Fibroblast of villous mesenchyme (primary cell): ENCODE results near the gene CHTF8. TPM values are rescaled to one million over a fixed set of nuclear protein-coding genes. Genes with fewer than 3 reads are reported as not detected.

Experiments
- DNase-seq: peaks from one replicate; pipeline ENCODE4 v3.0.0-alpha.2; 2010; ENCODE audit warnings: low read depth
- H3K4me3 ChIP-seq: 2 replicates; pipeline ENCODE4 v1.5.1; 2011; ENCODE audit warnings: low read depth, mild to moderate bottlenecking, low read length
- CTCF ChIP-seq: IDR thresholded peaks from 2 replicates; pipeline ENCODE4 v1.5.1; 2012; ENCODE audit warnings: low read depth, mild to moderate bottlenecking, low read length; ENCODE audit not compliant: insufficient read depth
- small RNA-seq: library from RNA; depleted of rRNA; stranded (forward); fragments of <200 nt; gene quantifications from one replicate; pipeline ENCODE3, GENCODE V24; 2012
- total RNA-seq: library from RNA; depleted of rRNA; stranded (reverse); fragments of >200 nt; gene quantifications from 2 replicates; pipeline ENCODE4 v1.2.3, GENCODE V29; 2012

The CHTF8 gene
- total RNA-seq, 1 donor, result 65.2 TPM

- TF ChIP-seq CTCF, result no peak
- H3K4me3 ChIP-seq, result no peak overlapping the region
Measured at GRCh38 chr16:69071036-69071435, 61.4 kb downstream of the CHTF8 start.

GRCh38 chr16:69069504-69069903 is 62.9 kb downstream of the CHTF8 start:
- H3K4me3 ChIP-seq, result no peak overlapping the region
- TF ChIP-seq CTCF, result no peak
- no peak for DNase-seq

More at GRCh38 chr16:69071036-69071435, 61.4 kb downstream of the CHTF8 start:
- DNase-seq, result no peak

Small RNA genes lying within 50 kb of the gene (small RNA-seq; reads per million reads assigned to genes)
- gene RNU6-22P, result 0.94 reads per million, percentile 7 among the genes with 10 or more reads in this experiment

Other genes starting within 250 kb of the CHTF8 start
- 0.32 and 0.43 TPM in 2 replicates for gene HAS3, start 26.9 kb downstream of the CHTF8 start, total RNA-seq
- 15.1 and 22.5 TPM in 2 replicates for gene UTP4, start 61 bp upstream of the CHTF8 start, total RNA-seq
- gene SNTB2, start 54.6 kb upstream of the CHTF8 start, total RNA-seq, result 40.9 and 73.4 TPM in 2 replicates
- gene VPS4A, start 178.8 kb upstream of the CHTF8 start, total RNA-seq, result 31.1 and 34.1 TPM in 2 replicates
- gene PDF, start 198.0 kb upstream of the CHTF8 start, total RNA-seq, result 11.7 and 18.7 TPM in 2 replicates
- 29.0 and 36.3 TPM in 2 replicates for gene COG8, start 207.0 kb upstream of the CHTF8 start, total RNA-seq
- 27.1 and 35.4 TPM in 2 replicates for gene NIP7, start 207.2 kb upstream of the CHTF8 start, total RNA-seq
- 0.64 TPM in 1 of 2 replicates, not detected in the other for gene TMED6, start 219.2 kb upstream of the CHTF8 start, total RNA-seq